ENCODE measurements around the gene TENM4.

The TENM4 gene

DNA sequence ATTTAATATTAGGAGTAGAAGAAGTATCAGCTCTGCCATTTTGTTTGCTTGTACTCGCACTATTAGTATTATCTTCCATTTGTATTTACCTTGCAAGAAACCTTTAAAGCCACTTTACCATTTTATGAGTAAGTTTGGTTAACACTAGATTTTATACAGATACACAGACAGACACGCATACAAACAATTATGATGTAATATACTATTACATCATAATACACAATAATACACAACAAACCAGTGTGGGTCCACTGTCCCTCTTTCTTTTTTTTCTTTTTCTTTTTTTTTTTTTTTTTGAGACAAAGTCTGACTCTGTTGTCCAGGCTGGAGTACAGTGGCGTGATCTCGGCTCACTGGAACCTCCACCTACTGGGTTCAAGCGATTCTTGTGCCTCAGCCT, 695.9 kb downstream of the TENM4 start:
- H3K4me3 ChIP-seq (ENCODE audit: low read depth, low read length), result no peak overlapping the region
- TF ChIP-seq, protein P1, sequence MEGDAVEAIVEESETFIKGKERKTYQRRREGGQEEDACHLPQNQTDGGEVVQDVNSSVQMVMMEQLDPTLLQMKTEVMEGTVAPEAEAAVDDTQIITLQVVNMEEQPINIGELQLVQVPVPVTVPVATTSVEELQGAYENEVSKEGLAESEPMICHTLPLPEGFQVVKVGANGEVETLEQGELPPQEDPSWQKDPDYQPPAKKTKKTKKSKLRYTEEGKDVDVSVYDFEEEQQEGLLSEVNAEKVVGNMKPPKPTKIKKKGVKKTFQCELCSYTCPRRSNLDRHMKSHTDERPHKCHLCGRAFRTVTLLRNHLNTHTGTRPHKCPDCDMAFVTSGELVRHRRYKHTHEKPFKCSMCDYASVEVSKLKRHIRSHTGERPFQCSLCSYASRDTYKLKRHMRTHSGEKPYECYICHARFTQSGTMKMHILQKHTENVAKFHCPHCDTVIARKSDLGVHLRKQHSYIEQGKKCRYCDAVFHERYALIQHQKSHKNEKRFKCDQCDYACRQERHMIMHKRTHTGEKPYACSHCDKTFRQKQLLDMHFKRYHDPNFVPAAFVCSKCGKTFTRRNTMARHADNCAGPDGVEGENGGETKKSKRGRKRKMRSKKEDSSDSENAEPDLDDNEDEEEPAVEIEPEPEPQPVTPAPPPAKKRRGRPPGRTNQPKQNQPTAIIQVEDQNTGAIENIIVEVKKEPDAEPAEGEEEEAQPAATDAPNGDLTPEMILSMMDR (conservative IDR thresholded peaks at IDR 0.05; ENCODE audit: low read depth, low read length), result no peak
- DNase-seq (ENCODE audit: low read depth), result no peak

GRCh38 chr11:78744202-78744601, 696.6 kb downstream of the TENM4 start:
- no peak overlapping the region for H3K4me3 ChIP-seq (ENCODE audit: low read depth, low read length)
- DNase-seq (ENCODE audit: low read depth), result no peak
- TF ChIP-seq, protein P1 (conservative IDR thresholded peaks at IDR 0.05; ENCODE audit: low read depth, low read length), result no peak

DNA sequence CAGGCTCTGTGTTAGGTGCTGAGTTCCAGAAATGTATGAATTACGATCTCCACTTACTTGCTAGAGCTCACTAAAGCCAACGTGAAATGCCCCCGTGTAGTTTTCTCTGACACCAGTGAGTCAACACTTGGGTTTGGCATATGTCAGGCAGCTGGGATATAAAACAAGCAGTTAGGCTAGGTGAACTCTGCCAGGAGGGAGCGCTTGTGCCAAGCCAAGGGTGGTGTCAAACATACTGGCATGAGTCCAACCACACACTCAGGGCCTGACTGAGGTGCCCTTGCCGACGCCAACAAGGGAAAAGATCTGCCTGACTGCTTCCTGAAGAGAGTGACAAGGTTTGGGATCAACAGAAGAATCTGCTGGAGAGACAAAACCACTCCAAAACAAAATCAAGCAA, 698.4 kb downstream of the TENM4 start:
- TF ChIP-seq, protein P1 (conservative IDR thresholded peaks at IDR 0.05; ENCODE audit: low read depth, low read length), result no peak
- H3K4me3 ChIP-seq (ENCODE audit: low read depth, low read length), result no peak overlapping the region
- no peak for DNase-seq (ENCODE audit: low read depth)

- no peak overlapping the region for H3K4me3 ChIP-seq (ENCODE audit: low read depth, low read length)
- TF ChIP-seq, protein P1 (conservative IDR thresholded peaks at IDR 0.05; ENCODE audit: low read depth, low read length), result no peak
- DNase-seq (ENCODE audit: low read depth), result no peak
Observed at GRCh38 chr11:78741741-78742140, 699.1 kb downstream of the TENM4 start.

DNA sequence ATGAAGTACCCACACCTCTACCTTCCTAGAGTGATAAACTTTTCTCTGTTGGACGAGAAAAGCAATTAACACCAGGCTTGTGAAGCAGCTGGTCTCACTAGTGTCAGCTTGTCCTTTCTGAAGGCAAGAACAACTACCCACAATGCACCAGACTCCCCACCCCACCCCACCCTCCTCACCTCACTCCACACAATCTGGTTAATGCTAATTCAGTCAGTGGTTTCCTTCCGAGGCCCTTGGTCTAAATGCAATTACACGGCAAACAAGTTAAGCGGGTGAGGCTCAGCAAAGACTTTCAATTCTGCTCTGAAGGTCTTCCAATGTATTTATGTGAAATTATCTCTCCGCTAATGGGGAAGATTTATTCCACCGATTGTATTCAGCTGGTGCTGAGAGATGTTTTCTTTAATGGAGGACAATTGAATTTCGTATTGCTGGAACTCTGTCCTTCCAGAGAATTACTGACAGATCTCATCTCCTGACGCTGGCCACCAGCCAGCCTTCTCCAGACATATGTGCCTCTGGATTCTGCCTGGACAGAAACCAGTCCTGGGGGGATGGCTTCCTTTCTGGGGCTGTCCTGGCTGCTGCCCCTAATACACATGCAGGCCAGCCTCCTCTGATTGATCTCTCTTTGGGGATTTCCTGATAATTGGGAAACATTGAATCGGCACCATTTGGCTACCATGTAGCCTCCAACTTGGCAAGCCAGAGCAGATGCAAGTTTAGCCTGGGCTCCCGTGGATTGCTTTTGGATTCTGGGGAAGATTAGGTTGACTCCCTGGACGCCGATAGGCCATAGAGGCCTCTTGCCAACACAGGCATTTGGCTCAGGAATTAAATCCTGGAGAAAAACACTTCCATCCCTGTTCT, 700.4 kb downstream of the TENM4 start:
- DNase-seq (ENCODE audit: low read depth), result no peak
- TF ChIP-seq, protein P1 (conservative IDR thresholded peaks at IDR 0.05; ENCODE audit: low read depth, low read length), result no peak
- H3K4me3 ChIP-seq (ENCODE audit: low read depth, low read length), result no peak overlapping the region

GRCh38 chr11:78737891-78738290, 702.9 kb downstream of the TENM4 start:
- TF ChIP-seq, protein P1 (conservative IDR thresholded peaks at IDR 0.05; ENCODE audit: low read depth, low read length), result no peak
- DNase-seq (ENCODE audit: low read depth), result peak; percentile 17

DNA sequence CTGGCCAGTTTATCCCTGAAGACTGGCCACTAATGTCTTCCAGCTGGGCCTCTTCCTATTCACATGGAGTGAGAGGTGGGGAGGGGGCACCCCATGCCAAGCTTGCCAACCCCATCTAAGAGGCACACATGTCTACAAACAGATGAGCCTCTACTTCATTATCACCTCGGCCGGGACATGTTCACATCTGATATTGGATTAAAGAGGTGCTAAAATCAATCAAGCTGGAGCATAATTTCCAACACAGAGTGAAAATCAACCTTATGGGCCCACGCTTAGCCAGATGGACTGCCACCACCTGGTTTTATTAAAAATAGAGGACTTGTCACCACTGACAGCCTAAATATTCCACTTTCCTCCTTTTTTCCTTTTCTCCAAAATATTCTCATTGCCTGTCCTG, 703.5 kb downstream of the TENM4 start:
- H3K4me3 ChIP-seq (ENCODE audit: low read depth, low read length), result no peak overlapping the region
- TF ChIP-seq, protein P1 (conservative IDR thresholded peaks at IDR 0.05; ENCODE audit: low read depth, low read length), result no peak
- no peak for DNase-seq (ENCODE audit: low read depth)

More at GRCh38 chr11:78737891-78738290, 702.9 kb downstream of the TENM4 start:
- H3K4me3 ChIP-seq (ENCODE audit: low read depth, low read length), result no peak overlapping the region

Measured in choroid plexus epithelial cell (primary cell).